Fibroblast of skin of left biceps (primary cell): ENCODE measurements around the gene SEC61A2.
"Not testable (repeated sequence)": the region's sequence is repeated elsewhere in the genome, so short reads cannot be mapped to it uniquely, and the experiment has no call there.

Experiments
- DNase-seq, 2 experiments: peaks; one replicate each; pipeline ENCODE4 v3.0.0-alpha.2; 2013; ENCODE audit warnings: low read depth in 2 of 2

Gene SEC61A2

GRCh38 chr10:12129222-12130111 lies at the start of gene SEC61A2:
TSS of gene SEC61A2 (plus strand) at chr10:12129677. CDS start at chr10:12129788, 111 bp downstream.
- DNase-seq, result peak; percentile 75 to 81

DNA sequence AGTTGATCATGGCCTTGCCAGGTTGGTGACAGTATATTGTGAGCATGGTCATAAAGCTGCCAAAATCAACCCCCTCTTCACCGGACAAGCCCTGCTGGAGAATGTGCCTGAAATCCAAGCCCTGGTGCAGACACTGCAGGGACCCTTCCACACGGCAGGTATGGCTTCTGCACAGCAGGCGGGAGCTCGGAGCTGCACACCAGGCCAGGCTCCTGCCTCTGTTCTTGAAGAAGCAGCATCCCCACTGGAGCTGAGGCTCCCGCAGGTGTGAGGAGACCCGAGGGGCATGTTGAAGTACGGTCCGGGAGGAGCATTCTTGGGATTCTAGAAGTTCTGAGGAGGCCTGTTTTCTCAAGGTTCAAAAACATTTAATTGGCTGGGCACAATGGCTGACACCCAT lies 48.0 kb upstream of the SEC61A2 start:
- no peak for DNase-seq

- DNase-seq, result peak in 1 of 2 experiments; percentile 8
Measured at GRCh38 chr10:12081879-12082557, 47.5 kb upstream of the SEC61A2 start.

- no peak for DNase-seq
Measured at GRCh38 chr10:12088919-12089318, 40.6 kb upstream of the SEC61A2 start.

- no peak for DNase-seq
Measured at GRCh38 chr10:12091421-12091820, 38.1 kb upstream of the SEC61A2 start.

- not testable (repeated sequence) for DNase-seq
Measured at GRCh38 chr10:12097361-12097760, 32.1 kb upstream of the SEC61A2 start.

DNA sequence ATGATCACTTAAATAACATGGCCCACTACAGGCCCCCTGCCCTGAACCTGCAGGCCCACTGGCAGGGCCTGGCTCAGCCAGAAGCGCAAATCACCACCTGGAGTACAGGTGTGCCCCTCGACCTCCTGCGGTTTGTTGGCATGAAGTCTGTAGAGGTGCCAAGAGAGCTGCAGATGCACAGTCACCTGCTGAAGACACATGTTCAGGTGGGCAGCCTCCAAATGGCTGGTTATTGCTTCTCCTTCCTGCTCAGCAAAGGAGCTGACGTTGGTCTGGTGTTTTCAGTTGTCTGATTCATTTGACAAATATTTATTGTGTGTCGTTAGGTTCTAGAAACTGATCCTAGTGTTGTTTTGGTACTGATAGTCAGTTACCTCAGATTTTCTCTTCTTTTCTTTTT lies 31.7 kb upstream of the SEC61A2 start:
- no peak for DNase-seq

GRCh38 chr10:12098966-12099365 lies 30.5 kb upstream of the SEC61A2 start:
- no peak for DNase-seq

- no peak for DNase-seq
Measured at GRCh38 chr10:12103802-12104201, 25.7 kb upstream of the SEC61A2 start.

- no peak for DNase-seq
Measured at GRCh38 chr10:12107781-12108180, 21.7 kb upstream of the SEC61A2 start.

- DNase-seq, result no peak
Measured at GRCh38 chr10:12109286-12109685, 20.2 kb upstream of the SEC61A2 start.

DNA sequence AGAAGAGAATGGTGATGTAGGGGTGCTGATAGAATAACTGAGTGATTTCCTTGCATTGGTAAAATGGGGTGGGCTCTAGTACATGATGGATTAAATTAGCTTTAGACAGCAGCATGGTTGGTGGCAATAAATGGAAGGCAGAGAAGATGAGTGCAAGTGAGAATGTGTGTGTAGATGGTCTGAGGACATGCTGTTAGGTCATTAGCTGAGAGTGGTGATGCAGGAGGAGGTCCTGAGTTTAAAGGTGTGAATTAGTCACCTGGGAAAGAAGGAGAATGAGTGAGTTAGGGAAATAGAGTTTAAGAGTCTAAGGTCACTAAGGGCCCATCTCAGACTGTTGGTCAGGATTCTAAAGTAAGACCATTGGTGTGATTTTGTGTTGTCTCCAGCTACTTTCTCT lies 17.9 kb upstream of the SEC61A2 start:
- no peak for DNase-seq

DNA sequence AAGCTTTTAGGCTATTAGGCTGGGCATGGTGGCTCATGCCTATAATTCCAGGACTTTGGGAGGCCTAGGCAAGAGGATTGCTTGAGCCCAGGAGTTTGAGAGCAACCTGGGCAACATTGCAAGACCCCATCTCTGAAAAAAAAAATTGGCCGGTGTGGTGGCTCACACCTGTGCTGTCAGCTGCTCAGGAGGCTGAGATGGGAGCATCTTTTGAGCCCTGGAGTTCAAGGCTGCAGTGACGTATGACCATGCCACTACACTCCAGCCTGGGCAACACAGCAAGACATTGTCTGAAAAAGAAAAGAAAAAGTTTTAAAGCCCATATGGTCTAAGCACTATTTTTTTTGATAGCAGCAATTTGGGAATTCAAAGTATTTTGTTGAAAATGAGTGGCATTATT lies 15.8 kb upstream of the SEC61A2 start:
- DNase-seq, result no peak

GRCh38 chr10:12121673-12122072 lies 7.8 kb upstream of the SEC61A2 start:
- no peak for DNase-seq

DNA sequence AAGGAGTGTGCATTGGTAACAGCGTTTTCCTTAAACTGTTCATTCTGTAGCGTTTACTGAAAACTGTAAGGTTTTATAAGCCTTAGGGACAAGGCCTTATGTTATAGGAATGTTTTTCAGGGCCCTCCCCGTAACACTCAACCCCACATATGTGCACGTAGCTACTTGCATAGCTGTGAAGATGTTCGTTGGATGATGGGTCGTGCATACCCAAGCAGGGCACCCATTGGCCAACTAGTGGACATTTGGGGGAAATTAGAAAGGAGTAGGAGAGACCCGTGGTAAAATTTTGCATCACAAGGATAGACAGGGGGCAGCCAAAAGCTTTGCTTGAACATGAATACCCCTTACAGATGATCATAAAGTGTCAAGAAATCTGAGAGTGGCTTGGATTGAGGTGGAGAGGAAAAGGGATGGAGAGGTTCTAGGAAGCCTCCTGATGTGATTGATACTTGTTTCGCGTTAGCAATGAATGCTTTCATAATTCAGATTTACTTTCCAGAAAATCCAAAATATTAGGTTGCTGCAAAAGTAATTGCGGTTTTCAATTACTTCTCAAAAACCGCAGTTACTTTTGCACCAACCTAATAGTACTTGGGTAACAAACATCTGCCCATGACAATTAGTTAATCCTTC lies 878 bp downstream of the SEC61A2 start:
- peak; percentile 29 to 50 for DNase-seq

DNA sequence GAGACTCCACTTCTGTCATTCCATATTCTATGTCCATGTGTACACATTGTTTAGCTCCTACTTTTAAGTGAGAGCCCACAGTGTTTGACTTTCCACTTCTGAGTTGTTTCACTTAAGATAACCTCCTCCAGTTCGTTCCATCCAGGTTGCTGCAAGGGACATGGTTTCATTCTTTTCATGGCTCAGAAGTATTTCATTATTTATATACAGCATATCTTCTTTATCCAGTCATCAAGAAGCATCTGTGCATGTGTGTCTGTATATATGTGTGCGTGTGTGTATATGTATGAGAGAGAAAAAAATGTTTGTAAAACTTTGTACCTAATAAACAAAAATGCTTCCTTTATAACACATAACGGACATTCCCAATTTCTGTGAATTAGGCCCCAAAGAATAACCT lies 6.2 kb downstream of the SEC61A2 start:
- no peak for DNase-seq

GRCh38 chr10:12140038-12140437 lies 10.6 kb downstream of the SEC61A2 start:
- DNase-seq, result no peak

- DNase-seq, result no peak
Measured at GRCh38 chr10:12144538-12144937, 15.1 kb downstream of the SEC61A2 start.

- DNase-seq, result no peak
Measured at GRCh38 chr10:12150163-12150562, 20.7 kb downstream of the SEC61A2 start.

- DNase-seq, result no peak
Measured at GRCh38 chr10:12154516-12154915, 25.0 kb downstream of the SEC61A2 start.

DNA sequence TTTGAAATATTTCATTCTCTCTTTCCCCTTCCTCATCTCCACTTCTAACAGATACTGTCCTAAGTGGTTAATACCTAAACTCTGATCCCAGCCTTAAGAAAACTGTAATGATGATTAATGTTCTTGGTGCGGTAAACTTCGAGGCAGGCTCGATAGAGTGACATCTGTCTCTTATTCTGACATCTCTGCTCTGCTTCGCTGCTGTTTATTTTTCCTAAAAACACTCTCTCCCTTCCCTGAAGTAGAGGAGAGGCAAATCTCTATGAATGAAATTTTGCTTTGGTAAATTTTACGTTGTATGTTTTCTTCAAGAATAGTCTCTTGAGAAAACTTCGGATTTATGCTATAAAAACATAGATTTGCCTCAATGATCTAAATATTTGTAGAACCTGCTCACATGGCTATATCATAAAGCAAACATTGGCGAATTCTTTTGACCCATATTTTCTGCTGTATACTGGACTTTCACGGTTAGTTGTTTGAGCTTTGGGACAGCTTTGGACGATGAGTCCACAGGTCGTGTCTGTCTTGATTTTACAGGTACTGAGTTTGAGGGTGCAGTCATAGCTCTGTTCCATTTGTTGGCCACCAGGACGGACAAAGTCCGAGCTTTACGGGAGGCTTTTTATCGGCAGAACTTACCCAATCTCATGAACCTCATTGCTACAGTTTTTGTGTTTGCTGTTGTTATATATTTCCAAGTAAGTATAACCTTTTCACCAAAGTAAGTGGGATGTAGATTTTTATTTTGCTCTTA lies 27.1 kb downstream of the SEC61A2 start:
- no peak for DNase-seq

DNA sequence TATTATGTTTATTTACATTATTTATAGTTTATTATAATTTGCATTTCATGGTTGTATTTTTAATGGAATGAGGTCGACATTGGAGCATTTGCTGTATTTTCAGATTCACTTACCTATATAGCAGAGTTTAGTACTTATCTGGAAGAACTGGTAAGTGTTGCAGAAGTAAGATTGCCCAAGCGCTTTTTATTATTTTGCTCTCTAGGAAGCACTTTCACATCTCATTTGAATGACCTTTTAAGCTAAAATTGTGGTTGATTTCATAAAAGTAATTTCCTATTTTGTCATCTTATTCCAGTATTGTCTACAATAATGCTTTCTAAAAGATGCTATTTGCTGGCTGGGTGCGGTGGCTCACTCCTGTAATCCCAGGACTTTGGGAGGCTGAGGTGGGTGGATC lies 28.6 kb downstream of the SEC61A2 start:
- DNase-seq, result no peak
